ENCODE results near the gene PTMA.

GRCh38 chr2:231671270-231672050 lies 36.9 kb upstream of the PTMA start:
- TF ChIP-seq CTCF (IDR thresholded peaks at IDR 0.05; ENCODE audit: low read depth, low read length, poor library complexity, severe bottlenecking) (no peak), EZH2phosphoT487 (IDR thresholded peaks at IDR 0.05; ENCODE audit: borderline replicate concordance, low read length) (no peak)

Measured in DOHH2 (cell line).